DLD1 (cell line): ENCODE results near the gene ASB12.
"Not testable (repeated sequence)": the region's sequence is repeated elsewhere in the genome, so short reads cannot be mapped to it uniquely, and the experiment has no call there.

Source experiments
- in situ Hi-C: cut with HindIII; loops from 2 replicates; pipeline ENCODE4 v1.10.0; 2017; ENCODE audit warnings: low sequenced_read_pairs

Gene ASB12, protein sequence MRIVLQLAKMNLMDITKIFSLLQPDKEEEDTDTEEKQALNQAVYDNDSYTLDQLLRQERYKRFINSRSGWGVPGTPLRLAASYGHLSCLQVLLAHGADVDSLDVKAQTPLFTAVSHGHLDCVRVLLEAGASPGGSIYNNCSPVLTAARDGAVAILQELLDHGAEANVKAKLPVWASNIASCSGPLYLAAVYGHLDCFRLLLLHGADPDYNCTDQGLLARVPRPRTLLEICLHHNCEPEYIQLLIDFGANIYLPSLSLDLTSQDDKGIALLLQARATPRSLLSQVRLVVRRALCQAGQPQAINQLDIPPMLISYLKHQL

DNA sequence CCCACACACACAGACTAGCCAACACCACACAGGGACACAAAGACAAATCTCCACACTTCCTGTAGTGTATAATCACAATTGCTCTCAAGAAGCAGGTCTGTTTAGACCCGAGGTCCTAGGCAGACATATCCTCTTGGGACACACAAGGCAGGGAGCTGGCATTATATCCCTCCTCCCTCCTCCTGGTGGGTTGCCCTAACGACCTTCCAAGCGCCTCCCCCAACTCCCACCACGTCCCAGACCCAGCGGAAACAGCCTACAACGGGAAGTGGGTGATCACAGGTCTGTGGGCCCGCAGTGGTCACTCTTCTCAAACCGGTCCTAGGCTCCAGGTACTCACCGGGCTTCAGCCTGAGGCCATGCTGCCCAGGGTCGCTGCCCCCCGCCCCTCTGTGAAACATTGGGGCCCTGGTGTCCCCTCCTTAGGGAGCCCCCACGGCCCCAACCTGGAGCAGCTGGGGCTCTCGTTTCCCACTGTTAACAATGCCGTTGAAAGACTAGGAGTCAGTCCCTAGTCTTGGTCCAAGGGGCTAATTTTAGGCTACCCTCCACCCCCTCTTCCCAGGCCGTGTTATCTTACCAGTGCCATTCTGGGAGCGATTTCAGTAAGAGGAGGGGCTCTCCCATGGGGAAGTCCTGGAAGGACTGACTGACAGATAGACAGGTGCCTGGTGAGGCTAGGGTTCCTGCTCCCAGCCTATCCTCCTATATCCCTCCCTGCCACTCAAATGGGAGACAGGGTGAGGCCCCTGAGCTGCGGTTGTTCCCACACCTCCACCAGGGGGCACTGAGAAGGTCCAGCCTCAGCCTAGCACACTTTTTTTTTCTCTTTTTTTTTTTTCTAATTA is at the start of gene ASB12:
TSS of gene ASB12 (minus strand) at position 485 of the 848 bp plus-strand sequence. CDS start 4,957 bp downstream, outside the sequence.
- in situ Hi-C loops: no loop called here

DNA sequence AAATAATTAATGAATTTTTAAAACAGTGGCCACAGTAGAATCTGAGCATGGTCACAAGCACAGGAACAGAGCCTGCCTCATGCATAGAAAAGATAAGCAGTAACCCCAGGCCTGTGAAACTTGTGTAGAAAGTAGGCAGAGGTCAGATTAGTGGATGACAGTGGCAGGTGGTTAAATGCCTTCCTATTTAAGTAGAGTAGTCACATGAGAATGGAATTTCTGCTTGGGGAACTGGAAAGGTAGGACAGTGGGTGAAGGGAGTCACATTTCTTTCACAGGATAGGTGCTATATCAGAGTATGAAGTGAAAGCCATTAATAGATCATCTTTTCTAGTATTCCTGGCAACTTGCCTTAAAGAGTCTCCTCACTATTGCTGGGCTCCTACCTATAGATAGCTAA is 34.9 kb upstream of the ASB12 start:
- in situ Hi-C loops: no loop called here

DNA sequence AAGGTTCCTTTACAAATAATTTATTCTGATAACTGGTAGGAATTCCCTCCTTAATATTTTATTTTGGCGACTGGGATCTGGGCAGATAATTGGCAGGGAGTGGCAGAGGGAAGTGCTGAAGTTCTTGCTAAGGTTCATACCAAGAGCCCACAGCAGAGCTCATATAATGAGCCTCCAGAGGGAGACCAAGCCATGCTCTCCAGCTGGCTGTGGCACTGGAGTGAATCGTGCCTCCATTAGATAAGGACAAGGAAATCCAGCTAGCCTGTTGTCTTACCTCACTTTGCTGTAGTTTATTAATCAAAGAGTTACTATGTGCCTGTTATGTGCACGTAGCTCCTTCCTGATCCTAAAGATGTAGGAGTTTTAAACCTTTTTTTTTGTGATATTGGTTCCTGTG is 1.3 kb downstream of the ASB12 start:
- in situ Hi-C loops: no loop called here

DNA sequence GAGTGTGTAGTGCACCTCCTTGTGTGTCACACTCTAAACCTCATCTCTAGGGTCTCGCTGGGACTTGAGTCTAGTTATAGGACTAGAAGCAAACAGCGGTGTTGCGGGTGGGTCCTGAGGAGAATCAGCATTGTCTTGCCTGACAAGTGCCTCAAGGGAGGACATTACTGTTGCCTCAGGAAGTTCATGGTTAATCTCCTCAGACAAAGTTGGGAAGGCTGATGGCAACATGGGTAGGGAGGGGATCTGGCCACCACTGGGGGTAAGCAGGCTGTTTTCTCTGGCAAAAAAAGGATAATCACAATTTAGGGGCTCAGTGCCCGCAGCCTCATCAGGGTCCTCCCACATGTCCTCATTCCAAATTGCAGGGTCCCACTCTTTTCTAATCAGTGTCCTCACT is 12.4 kb downstream of the ASB12 start:
- in situ Hi-C loops: no loop called here

DNA sequence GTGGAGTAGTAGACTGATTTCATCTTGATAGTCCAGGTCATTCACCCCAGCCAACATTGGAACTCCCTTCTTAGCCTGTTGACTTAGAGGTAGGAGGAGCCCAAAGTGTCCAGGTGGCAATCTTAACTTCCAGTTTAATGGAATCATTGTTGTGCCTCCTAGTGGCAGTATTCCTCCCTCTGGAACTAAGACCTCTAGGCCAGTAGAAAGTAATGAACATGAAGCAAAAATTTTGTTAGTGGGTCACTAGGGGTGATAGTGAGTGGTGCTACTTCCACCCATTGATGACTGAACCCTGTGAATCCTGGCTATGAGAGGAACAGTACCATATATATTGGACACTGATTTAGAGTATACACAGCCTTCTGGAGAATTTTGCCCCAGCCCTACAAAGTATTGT is 16.4 kb downstream of the ASB12 start:
- in situ Hi-C loops: not testable (repeated sequence)

DNA sequence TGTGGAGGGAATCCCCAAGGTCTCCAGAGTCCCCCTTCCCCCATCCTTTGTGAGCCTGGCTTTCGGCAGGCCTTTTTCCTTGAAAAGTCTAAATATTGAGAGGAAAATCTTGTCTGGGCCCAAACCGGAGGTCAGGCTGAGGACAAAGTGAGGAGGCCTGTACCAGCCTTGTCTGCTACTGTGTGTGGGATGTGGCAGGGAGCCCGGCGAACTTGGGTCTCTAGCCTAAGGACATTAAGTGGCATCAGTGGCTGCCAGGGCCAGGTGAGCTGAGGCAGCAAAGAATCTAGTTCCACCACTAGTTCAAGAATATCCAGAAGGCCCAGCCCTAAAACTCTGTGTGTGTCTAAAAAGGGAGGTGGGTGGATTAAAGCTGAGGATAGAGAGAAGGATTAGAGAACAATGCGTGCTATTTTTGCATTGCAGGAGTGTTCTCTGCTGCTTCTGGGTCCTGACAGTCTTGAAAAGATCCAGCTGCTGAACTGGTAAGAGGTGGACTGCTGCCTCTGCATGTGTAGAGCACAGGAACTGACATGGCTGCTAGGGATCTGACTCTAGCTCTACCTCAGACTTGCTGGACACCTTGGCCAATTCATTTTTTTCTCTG is 23.7 kb downstream of the ASB12 start:
- in situ Hi-C loops: no loop called here

DNA sequence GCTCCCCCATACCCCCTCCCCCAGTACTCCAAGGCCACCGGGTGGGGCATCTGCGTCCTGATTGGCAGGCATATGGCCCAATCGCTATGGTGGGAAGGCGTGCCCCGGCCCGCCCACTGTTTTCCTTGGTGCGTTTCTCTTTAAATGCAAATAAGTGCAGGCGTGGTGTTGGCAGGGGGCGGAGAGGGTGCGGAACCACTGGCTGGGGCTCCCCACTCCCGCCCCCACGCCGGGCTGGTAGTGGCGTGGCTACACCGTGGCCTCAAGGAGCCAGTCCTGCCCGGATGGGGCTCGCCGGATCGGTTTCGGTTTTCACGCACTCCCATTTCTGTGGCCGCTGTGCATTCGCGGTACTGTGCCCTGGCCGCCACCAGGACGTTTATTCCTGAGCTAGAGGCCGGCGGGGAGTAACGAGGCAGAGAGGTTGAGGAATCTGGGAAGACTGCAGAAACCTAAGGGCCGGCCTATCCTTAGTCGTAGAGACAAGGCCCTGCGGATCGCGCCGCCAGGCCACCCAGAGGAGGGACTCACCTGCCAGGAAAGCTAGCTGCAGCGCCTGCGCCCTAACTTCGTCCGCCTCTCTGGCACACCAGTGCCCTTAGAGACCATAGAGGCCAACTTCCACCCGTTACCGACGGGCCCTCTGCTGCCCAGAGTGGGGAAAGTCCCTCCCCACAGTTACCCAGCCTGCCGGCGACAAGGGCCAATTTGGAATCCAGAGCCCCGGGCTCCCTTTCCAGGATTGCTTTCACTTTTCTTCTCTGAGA is 24.5 kb downstream of the ASB12 start:
- in situ Hi-C loops: no loop called here

DNA sequence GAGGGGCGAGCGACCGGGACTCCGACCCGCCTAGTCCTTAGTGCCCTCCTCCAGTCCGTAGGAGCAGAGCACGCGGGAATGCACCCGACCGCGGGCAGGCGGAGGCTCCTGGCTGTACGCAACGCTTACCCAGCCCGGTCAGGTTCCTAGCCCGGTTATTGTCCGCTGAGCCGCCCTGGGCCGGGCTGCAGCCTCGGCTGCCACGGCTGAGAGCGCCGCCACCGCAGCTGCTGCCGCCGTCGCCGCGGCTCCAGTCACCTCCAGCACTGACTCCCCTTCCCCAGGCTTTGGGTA is 25.0 kb downstream of the ASB12 start, which contains the start of gene AMER1:
TSS of gene AMER1 (minus strand) at position 268 of the 294 bp plus-strand sequence. CDS start 12,422 bp downstream, outside the sequence.
- in situ Hi-C loops: no loop called here

DNA sequence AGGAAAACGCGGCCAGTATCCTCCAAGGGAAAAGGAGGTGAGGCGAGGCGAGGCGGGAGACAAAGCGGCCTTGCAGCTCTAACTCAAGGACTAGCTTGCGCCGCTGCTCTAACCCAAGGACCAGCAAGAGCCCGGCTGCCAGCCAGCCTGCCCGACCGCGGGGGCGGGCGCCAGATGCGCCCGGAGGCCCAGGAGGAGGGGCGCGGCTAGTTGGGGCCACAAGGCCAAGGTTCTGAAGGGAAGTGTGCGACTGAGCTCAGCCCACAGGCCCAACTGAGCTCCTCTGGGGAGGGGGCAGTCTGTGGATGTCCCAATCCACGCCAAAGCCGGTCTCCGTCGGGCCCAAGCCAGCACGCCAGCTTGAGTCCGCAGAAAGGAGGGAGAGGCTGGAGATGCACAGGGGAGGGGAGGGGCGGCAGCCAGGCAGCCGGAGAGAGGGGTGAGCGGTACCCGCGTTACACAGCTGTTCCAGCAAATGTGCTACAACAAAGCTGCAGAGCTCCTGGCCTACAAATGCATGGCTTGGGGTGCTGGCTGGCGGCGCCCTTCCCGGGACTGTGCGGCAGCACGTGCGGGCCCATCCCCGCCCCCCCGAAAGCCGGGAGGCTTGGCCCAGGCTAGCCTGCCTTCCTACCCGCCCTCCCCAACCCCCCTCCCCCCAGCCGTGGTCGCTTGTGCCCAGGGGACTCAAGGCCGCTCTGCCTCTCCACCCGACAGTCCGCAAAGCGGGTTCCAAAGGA is 25.5 kb downstream of the ASB12 start:
- in situ Hi-C loops: no loop called here

DNA sequence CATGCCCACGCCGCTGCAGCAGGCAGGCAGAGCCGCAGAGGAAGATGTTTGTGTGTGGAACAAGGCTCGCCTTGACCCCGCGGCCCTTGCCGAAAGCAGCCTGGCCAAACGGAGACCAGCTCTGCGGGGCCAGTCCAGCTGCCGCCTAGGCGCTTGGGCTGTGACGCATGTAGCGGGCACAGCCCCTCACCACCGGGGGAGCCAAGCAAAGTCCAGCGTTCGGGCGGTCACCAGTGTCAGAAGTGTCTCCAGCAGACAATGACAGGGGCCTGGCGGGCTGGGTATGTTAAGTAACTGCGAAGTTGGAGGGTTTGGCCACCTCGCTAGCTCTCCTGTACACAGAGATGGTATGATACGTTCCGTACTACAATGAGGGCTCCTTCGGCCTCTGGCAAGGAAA is 26.2 kb downstream of the ASB12 start:
- in situ Hi-C loops: no loop called here

DNA sequence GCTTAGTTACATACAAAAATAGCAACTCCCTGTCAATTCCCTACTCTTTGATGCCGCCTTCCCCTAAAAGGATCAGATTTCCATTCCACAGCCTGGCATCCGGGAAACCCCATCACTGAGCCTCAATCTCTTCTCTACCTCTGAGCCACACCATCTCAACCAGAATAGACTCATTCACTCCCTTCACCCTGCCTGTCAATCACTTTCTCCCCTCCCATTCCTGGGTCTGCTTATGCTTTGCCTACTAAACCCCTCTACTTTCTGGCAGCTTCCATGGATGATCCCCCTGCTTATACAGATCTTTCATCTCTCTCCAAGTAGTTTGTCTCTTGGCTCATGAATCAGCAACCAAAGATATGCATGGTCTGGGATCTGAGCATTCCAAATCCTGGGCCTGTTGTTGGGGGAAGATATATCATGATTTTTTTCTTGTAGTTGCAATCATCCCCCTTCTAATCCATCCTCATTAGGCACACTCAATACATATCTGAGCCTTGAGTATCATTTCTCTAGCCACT is 27.5 kb downstream of the ASB12 start:
- in situ Hi-C loops: no loop called here

DNA sequence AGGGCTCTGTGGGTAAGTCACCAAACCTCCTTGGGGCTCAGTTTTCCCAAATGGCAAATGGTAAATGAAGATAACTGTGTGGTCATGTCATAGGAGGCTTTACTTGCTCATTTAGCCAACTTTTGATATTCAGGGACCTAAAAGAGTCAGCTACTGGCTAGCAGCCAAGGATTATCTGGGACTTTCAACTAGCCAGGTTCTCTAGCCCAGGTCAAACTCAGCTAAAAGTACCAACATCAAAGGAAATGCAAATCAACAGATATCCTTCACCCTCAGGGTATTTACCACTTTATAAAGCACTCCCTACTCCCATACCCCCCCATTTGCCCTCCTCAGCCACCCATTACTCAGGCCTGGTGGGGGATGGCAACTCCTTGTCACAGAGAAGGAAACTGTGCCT is 32.4 kb downstream of the ASB12 start:
- in situ Hi-C loops: no loop called here

DNA sequence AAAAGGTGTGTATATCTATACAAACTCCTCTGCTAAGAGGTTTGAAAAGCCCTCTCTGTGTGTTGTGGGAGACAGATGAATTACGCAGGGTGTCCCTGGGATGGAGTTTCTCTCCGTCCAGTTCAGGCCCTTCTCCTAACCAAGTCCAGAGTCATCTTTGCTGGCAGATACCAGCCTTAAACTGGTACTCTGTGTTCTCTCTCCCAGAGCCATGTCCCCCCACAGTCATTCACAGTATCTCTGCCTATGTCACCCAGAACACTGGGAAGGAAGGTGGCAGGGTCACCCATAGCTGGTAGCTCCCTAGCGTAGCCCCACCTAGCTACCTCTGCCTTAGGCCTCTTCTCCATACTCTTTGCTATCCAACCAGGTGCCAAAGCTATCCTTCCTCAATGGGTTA is 33.8 kb downstream of the ASB12 start:
- in situ Hi-C loops: no loop called here

DNA sequence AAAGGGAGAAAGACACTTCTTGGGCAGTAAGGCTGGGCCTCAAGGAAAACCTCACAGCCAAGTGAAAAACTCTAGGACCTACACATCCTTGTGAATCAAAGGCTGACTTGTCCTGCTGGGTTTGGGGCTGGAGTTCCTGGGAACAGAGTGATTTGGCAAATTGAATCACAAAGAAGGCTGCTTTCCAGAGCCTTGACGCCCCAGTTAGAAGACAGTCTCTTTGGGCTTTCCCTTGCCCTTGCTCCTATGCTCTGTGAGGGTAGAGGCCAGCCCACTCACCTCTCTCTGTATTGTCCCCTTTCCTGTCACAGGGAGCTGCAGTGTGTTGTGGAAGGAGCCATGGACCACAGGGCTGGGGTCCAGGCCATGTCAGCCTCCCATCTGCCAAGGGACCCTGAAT is 34.5 kb downstream of the ASB12 start:
- in situ Hi-C loops: no loop called here

DNA sequence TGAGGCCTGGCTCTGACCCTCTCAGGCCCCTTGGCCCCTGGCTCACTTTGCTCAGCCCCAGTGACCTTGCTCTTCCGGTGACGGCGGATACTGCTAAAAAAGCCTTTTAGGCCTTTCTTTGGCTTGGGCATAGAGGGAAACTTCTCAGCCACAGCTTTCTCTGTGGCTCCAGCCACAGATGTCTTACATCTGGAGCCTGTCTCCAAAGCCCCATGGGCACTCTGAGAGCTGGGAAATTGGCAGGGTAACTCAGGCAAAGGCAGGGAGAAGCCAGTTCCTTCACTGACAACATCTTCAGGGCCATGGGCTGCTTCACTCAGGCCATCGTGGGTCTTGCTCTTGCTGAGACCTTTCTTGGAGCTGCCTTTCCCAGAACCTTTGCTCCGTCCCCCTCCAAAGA is 37.7 kb downstream of the ASB12 start:
- in situ Hi-C loops: no loop called here

DNA sequence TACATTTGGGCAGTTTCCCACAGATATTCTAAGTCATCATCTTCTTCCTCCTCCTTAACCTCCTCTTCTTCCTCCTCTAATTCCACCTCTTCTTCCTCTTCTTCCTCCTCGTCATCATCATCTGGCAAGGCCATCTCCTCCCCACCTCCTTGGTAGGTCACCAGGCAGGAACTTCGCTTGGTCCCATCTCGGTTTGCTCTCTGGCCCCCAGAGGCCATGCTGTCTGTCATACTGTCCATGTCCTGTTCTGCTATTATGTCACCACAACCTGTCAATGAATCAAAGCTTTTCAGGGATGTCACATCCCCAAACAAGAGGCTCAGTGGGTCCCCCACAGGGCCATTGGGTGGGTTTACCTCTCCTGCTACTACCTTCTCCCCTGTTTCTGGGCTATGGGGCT is 38.4 kb downstream of the ASB12 start:
- in situ Hi-C loops: no loop called here

DNA sequence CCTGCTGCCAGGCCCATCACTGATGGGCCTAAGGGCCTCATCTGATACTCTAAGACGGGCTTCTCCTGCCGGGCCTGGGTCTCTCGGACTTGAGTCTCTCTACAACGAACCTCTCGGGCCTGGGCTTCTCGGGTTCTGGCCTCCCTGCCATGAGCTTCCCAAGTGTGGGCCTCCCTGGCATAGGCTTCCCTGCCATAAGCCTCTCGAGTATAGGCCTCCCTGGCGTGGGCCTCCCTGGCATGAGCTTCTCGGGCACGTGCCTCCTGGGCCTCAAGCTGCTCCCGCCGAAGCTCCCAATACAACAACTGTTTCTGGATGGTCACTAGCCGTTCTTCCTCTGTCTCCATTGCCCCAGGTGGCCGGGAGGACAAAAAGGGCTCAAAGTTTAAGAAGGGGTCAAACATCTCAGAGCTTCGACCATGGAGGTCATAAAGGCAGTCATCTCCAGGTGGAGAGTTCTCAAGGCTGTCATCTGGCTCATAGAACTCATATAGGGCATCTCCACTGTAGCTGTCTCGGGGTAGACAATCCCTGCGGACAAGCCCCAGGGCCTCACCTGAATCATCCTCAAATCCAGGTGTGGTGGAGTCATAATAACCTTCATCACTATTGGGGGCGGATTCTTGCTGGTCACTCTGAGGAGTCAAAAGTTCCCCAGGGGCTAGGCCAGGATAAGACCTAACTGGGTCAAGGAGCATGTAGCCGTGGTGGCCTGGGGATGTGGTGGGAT is 39.0 kb downstream of the ASB12 start:
- in situ Hi-C loops: no loop called here

DNA sequence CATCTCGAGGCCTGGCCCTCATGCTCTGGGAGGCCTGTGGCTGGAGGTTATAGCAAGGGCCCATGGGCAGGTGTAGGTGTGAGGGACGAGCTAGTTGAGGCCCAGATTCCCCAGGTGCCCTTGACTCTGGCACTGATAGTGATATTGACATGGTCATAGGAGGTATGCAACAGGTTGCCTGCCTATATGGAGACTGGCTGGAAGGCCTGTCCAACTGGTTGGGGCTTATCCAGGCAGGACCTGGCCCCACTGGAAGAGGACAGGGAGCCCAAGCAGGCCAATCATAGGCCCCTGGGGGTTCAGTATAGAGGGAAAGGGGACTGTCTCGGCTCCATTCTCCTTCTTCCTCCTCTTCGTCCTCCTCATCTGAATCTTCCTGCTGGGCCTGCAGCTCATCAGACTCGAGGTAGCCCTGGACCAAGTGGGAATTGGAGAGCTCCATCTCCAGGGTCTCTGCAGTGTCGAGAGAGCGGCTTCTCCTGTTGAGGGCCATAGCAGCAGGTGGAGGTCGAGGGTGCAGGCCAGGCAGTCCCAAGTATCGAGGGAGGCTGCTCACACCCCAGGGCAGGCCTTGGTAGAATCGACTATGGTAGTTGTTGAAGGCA is 40.2 kb downstream of the ASB12 start:
- in situ Hi-C loops: no loop called here

DNA sequence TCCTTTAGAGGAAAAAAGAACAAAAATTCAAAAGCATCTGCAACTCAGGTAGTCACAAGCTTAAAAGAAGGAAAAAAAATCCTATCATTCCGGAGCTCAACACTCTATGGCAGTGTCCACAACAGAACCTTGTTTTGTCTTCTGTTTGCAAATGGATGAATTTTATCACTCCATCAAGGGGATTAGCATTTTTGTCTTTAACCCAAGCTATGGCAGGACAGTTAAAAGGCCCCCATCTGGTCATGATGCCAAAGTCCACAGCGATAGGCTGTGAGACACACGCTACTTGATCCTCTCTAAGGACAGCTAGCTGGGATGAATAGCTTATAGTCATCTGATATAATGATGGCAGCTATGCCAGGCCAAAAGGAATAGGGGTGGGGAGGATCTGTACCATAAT is 41.5 kb downstream of the ASB12 start:
- in situ Hi-C loops: no loop called here
